Prostate gland (tissue), 2 donors: ENCODE measurements around the gene BCKDK.

Experiments used
- POLR2A ChIP-seq: fragments of 450-650 bp; IDR thresholded peaks from one replicate; pipeline ENCODE4 v1.6.1; 2016; ENCODE audit warnings: antibody characterized with exemption, mild to moderate bottlenecking
- POLR2AphosphoS5 ChIP-seq: sonication (generic); formaldehyde crosslinking; IDR thresholded peaks from one replicate; pipeline ENCODE4 v1.6.1; 2017; ENCODE audit warnings: antibody characterized with exemption
- TF ChIP-seq, protein P1 (sequence below), 4 experiments: fragments of 200-600 bp in 2 of 4; fragments of 450-650 bp in 2 of 4; sonication (generic) in 2 of 4; IDR thresholded peaks; 1 replicate in 3 of 4; 2 replicates in 1 of 4; pipeline ENCODE4 v1.5.1; 2016 to 2019; ENCODE audit warnings: antibody characterized with exemption in 4 of 4, mild to moderate bottlenecking in 2 of 4, moderate library complexity in 2 of 4

- TF ChIP-seq, protein P1, sequence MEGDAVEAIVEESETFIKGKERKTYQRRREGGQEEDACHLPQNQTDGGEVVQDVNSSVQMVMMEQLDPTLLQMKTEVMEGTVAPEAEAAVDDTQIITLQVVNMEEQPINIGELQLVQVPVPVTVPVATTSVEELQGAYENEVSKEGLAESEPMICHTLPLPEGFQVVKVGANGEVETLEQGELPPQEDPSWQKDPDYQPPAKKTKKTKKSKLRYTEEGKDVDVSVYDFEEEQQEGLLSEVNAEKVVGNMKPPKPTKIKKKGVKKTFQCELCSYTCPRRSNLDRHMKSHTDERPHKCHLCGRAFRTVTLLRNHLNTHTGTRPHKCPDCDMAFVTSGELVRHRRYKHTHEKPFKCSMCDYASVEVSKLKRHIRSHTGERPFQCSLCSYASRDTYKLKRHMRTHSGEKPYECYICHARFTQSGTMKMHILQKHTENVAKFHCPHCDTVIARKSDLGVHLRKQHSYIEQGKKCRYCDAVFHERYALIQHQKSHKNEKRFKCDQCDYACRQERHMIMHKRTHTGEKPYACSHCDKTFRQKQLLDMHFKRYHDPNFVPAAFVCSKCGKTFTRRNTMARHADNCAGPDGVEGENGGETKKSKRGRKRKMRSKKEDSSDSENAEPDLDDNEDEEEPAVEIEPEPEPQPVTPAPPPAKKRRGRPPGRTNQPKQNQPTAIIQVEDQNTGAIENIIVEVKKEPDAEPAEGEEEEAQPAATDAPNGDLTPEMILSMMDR (IDR thresholded peaks at IDR 0.05): no peak
- TF ChIP-seq POLR2A (no peak), POLR2AphosphoS5 (peak; percentile 18)
These were observed 6.3 kb downstream of the BCKDK start for GRCh38 chr16:31114468-31114867.
